K562 (cell line): Measurements from ENCODE around the gene RHOV. TPM values are rescaled to one million over a fixed set of nuclear protein-coding genes. Genes with fewer than 3 reads are reported as not detected.

Experiments used
- AFF4 ChIP-seq: sonication (generic); formaldehyde crosslinking; IDR thresholded peaks from 2 replicates; pipeline ENCODE4 v1.8.0; 2023; ENCODE audit warnings: mild to moderate bottlenecking, missing genetic modification reagents
- KLF16 ChIP-seq: IDR thresholded peaks from 2 replicates; pipeline ENCODE4 v1.6.1; 2016; ENCODE audit warnings: antibody characterized with exemption
- RCOR1 ChIP-seq, 2 experiments: IDR thresholded peaks; 2 replicates each; pipeline ENCODE4 v1.6.1; 2012; ENCODE audit warnings: low read depth in 2 of 2, low read length in 2 of 2, borderline replicate concordance in 1 of 2, improper control_type of control experiment in 1 of 2
- SMARCC2 ChIP-seq: fragments of 450-650 bp; IDR thresholded peaks from 2 replicates; pipeline ENCODE4 v1.6.1; 2017; ENCODE audit warnings: antibody characterized with exemption, moderate library complexity, mild to moderate bottlenecking, low read depth
- TCF7 ChIP-seq: sonication (generic); IDR thresholded peaks from 2 replicates; pipeline ENCODE4 v1.6.1; 2016; ENCODE audit warnings: antibody characterized with exemption, borderline replicate concordance
- YY1 ChIP-seq, 3 experiments: IDR thresholded peaks; 2 replicates each; pipeline ENCODE4 v1.6.1; 2011; ENCODE audit warnings: low read length in 2 of 3, mild to moderate bottlenecking in 2 of 3, moderate library complexity in 2 of 3, borderline replicate concordance in 1 of 3, control low read depth in 1 of 3, low read depth in 1 of 3; ENCODE audit not compliant: insufficient read depth in 3 of 3, insufficient replicate concordance in 2 of 3, control insufficient read depth in 1 of 3, insufficient read length in 1 of 3; ENCODE audit errors: extremely low read depth in 1 of 3
- ZNF444 ChIP-seq: fragments of 250-450 bp; sonication (Bioruptor Pico); IDR thresholded peaks from 2 replicates; pipeline ENCODE4 v1.4.0; 2020; ENCODE audit warnings: mild to moderate bottlenecking, moderate library complexity
- ZNF57 ChIP-seq: fragments of 450-650 bp; formaldehyde crosslinking; IDR thresholded peaks from 2 replicates; pipeline ENCODE4 v1.4.0; 2020; ENCODE audit warnings: mild to moderate bottlenecking, moderate library complexity
- polyA plus RNA-seq, 8 experiments: library from polyadenylated mRNA; depleted of rRNA in 4 of 8; stranded (reverse) in 5 of 8; unstranded in 3 of 8; fragments of >200 nt; fragmentation: Nextera tagmentation in 2 of 8; fragmentation: Illumina TruSeq in 1 of 8; extraction: Ambion mirVana in 2 of 8; extraction: Trizol in 1 of 8; gene quantifications; 2 replicates each; pipeline versions ENCODE4 v1.2.1 to v1.2.3, GENCODE V29; 2011 to 2014; ENCODE audit warnings: inconsistent platforms in 1 of 8, missing spikeins in 1 of 8
- total RNA-seq, 7 experiments: library from RNA; depleted of rRNA in 6 of 7; stranded (reverse); fragments of >200 nt in 6 of 7; fragmentation: Illumina TruSeq in 2 of 7; extraction: Trizol in 2 of 7; gene quantifications; 2 replicates each; pipeline versions ENCODE4 v1.2.1 to v1.2.3, GENCODE V29; 2011 to 2021; ENCODE audit warnings: low replicate concordance in 1 of 7
- TF ChIP-seq, protein P1 (sequence below): fragments of 450-650 bp; IDR thresholded peaks from 2 replicates; pipeline ENCODE4 v1.6.1; 2018; ENCODE audit not compliant: partially characterized antibody

RHOV gene
- total and polyA plus RNA-seq, 9 of the 15 experiments (the other 6 are each of a cell fraction or from before 2014, with no cell fraction given) = 0.08 to 2.0 (median 1.1) TPM

DNA sequence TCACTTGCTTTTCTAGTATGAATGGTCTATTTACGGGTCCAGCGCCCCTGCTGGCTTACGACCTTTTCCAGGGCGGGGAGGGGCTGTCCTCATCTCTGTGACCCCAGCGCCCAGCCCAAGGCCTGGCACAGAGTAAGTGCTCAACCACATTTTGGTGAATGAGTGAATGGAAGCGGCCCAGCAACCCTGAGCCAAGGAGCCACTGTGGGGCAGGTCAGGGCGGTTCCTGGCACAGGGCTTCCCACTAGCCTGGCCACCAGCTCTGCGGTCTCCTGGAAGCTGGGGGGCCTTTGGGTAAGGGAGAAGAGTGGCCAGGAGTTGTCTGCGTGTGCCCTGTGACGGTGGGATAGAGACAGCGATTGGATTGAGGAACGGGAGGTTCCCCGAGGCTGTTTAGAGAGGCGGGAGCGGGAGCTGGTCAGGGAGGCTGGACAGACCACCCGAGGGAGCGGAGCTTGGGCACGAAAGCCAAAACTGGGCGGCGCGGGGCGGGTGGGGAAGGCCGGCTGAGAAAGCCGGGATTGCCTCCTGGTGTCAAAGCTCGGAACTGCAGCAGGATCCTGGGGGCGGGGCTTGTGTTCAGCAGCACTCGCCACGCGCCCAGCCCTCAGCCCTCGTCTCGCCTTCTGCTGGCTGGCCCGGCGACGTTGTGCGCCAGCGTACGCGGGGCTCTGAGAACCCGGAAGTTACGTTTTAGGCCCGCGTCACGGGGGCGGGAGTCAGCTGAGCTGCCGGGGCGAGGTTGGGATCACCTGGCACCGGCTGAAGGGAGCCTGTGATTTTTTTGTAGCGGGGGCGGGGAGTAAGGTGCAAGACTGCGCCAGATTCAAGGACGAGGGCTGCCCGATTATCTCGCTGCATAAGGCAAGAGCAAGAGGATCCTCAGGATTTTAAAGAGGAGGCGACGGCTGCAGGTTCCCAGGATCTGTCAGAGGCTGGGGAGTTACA is 20.0 kb upstream of the RHOV start, which contains the start of gene VPS18 (continued):
- TF ChIP-seq, protein P1, sequence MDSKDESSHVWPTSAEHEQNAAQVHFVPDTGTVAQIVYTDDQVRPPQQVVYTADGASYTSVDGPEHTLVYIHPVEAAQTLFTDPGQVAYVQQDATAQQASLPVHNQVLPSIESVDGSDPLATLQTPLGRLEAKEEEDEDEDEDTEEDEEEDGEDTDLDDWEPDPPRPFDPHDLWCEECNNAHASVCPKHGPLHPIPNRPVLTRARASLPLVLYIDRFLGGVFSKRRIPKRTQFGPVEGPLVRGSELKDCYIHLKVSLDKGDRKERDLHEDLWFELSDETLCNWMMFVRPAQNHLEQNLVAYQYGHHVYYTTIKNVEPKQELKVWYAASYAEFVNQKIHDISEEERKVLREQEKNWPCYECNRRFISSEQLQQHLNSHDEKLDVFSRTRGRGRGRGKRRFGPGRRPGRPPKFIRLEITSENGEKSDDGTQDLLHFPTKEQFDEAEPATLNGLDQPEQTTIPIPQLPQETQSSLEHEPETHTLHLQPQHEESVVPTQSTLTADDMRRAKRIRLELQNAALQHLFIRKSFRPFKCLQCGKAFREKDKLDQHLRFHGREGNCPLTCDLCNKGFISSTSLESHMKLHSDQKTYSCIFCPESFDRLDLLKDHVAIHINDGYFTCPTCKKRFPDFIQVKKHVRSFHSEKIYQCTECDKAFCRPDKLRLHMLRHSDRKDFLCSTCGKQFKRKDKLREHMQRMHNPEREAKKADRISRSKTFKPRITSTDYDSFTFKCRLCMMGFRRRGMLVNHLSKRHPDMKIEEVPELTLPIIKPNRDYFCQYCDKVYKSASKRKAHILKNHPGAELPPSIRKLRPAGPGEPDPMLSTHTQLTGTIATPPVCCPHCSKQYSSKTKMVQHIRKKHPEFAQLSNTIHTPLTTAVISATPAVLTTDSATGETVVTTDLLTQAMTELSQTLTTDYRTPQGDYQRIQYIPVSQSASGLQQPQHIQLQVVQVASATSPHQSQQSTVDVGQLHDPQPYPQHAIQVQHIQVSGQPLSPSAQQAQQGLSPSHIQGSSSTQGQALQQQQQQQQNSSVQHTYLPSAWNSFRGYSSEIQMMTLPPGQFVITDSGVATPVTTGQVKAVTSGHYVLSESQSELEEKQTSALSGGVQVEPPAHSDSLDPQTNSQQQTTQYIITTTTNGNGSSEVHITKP = no peak
- TF ChIP-seq ZNF57 (CRISPR knock-in tag) (no peak), KLF16 (peak; percentile 38; the same call in 1 of the 2 replicates), TCF7 (no peak), YY1 (IDR thresholded peaks at IDR 0.05; ENCODE audit: borderline replicate concordance in 1 of 3, control insufficient read depth in 1 of 3, extremely low read depth in 1 of 3, insufficient read depth in 3 of 3, insufficient read length in 1 of 3, insufficient replicate concordance in 2 of 3, low read depth in 1 of 3, low read length in 2 of 3) (peak in 1 of 3 experiments; percentile 68), RCOR1 (IDR thresholded peaks at IDR 0.05; ENCODE audit: borderline replicate concordance in 1 of 2, low read depth in 2 of 2, low read length in 2 of 2) (peak in 1 of 2 experiments; percentile 85; a peak in 2 of 4 replicates), ZNF444 (CRISPR knock-in tag) (no peak), AFF4 (CRISPR knock-in tag) (0 out of 2 replicates have a peak, but pooled peaks have one; percentile 12), SMARCC2 (no peak)
